HG03095 (cell line): ENCODE results near the gene DYSF.

Source experiments
- ATAC-seq: cut with Tn5 transposase; IDR thresholded peaks from one replicate; pipeline ENCODE4 v1.9.1; 2021; ENCODE audit warnings: moderate library complexity; ENCODE audit not compliant: unreplicated experiment

DYSF gene

DNA sequence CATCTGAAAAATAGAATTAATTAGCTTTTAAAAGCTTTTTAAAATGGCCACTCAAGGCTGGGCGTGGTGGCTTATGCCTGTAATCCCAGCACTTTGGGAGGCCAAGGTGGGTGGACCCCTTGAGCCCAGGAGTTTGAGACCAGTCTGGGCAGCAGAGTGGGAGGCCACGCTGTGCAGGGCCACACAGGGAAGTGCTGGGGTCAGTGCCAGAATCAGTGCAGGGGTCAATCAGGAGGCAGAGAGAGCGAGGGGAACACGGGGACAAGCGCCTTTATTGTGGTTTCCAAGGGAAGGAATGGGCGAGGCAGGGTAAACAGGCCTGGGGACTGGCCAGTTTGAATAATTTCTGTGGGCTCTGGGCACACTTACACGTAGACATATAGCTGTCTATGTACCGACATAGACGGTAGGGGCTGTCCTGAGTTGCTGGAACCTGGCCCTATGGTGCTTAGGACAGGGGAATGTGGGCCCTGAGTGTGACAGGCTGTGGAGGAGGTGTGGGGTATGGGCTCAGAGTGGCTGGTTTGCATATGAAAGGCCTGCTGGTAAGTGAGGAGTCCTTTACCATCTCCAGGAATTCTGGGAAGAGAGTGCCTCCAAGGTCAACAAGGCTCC lies 42.9 kb downstream of the DYSF start:
- ATAC-seq: no peak

DNA sequence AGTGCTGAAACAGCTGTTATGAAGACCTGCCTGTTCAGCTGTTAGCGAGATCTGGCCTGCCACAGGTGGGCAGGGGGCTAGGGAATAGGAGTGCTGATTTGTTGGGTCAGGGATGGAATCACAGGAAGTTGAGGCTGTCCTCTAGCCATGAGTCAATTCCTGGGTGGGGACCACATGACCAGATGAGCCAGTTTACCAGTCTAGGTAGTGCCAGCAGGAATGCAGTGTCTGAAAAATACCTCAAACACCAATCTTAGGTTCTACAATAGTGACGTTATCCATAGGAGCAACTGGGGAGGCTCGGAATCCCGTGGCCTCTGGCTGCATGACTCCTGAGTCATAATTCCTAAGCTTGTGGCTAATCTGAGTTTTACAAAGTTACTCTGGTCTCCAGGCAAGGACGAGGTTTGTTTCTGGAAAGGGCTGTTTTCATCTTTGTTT lies 44.9 kb downstream of the DYSF start:
- no peak for ATAC-seq

DNA sequence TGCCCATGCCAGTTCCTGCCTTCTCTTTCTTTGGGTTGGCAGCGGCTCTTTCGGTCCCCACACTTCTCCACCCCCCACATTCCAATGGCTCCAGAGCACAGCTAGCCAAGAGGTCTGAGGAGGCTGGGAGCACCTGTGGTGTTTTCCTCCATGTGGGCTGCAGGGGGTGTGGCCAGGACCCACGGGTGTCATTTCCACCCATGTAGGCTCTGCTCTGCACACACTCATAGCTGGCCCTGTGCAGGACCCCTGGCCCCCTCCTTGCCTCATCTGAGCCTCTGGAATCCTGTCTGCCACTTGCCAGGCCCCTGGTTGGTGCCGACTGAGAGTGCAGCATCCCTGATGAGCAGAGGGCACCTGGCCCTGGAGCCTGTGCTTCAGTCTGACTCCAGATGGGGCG lies 46.3 kb downstream of the DYSF start:
- ATAC-seq: no peak

DNA sequence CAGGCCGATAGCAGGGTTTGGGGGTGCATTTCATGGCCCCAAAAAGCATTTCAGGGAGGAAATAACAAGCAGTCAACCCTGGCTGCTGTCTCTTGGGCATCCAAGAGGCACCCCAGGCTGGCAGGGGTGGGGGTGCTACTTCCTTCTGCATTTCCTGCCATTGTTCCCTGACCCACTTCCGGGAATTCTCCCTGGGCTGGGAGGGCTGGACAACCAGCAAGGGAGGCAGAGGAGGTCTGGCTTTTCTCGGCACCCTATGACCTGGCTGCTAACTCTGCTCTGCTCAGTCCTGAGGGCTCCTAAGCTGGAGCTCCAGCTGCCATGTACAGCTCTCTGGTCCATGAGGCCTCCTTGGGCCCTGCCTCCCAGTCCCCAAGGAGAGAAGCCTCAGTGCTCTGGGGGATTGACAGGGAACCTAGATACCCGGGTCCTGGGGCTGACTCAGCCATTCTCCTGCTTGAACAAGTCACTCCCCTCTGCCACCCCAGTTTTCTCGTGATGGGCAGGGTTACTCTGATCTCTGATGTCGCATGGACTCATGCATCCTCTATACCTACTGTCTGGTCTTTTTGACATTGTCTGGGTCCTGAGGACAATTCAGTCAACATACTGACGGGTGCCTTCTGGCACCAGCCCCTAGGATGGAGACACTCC lies 47.2 kb downstream of the DYSF start:
- no peak for ATAC-seq

DNA sequence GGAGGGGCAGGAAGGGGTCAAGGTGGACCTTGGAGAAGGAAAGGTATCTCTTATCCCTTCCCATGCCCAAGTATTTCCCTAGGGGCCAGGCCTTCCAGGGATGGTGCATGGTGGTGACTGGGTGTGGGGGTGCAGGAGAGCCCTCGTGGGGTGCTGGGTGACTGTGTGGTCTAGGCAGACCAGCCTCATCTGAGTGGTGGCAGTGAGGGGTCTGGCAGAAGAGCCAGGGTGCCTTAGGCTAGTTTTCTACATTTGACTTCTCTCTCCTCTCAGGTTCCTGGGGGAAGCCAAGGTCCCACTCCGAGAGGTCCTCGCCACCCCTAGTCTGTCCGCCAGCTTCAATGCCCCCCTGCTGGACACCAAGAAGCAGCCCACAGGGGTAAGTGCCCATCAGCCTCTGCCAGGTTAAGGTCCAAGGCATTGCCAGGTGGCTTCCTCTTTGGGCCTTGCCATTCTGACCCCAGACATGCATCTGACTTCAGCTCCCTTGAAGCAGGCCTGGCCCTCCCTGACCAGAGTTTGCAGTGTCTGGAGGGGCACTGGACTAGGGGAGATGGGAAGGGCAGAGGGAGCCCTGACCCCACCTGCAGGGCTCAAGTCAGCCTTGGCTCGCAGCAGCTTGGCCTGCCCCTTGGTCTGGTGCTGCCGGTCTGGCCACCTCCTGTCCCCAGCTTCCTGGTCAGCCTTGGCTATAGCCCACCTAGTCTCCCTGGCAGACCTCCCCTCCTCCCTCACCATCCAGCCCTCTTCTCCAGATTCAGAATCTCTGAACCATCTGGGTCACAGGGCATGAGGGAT lies 49.8 kb downstream of the DYSF start:
- no peak for ATAC-seq

DNA sequence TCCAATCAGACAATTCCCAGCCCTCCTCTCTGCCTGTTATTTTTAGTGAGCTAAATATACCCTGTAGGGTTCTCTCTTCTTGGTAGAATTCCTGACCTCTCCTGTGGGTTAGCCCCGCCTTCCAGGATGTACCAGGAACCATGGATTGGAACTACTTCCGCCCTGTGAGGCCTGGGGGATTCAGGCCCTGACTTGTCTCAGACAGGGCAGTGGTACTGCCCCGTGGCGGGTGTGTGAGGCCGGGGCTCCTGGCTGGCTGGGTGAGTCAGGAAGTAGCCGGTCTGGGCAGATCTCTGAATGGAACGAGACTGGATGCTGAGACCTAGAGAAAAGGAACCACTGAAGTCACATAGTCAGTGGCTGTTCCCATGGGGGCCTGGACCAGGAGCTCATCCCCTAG lies 50.5 kb downstream of the DYSF start:
- ATAC-seq: no peak

DNA sequence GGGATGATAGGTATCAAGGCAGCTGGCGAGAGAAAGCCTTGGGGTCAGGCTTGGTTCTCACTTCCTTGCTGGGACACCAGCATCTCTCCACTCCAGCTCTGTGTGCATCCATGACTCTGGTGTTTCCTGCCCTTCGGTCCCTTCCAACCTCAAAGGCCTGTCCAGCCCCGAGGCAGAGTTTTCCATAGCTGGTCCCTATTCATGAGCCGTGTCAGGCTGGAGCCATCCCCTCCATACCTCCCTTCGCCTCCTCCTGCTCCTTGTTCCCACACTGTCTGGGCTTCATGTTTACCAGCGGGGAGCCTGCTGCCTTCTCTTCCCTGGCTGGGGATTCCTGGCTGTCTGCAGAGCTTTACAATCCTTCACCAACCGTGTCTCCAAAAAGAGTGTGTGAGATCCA lies 51.2 kb downstream of the DYSF start:
- no peak for ATAC-seq

DNA sequence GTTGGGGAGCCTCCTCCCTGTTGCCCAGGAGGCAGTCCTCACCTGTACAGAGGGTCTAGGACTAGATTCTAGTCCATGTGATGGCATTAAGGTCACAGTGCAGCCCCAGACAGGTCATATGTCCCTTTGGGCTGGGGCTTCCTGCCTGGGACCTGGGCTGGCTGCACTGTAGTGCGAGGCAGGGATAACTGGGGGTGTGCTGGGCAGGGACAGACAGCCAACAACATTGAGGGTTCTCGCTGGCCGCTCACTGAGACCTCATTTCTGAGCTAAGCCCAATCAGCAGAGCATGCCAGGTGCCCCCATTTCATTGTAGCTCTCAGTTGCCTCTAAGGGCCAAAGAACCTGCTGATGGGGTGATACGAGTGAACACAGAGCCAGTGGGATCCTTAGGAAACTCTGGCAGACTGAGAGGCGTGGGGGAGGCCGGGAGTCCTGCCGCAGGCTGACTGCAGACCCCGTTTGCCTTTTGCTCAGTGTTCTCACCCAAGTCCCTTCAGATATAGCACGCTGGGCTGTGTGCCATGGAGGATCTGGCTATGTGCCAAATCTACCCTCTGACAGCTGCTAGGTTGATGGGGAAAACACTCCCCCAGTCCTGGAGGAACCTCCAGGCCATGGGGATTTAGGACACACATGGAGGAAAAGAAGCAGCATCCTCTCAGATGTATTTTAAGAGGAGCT lies 51.9 kb downstream of the DYSF start:
- ATAC-seq: no peak

DNA sequence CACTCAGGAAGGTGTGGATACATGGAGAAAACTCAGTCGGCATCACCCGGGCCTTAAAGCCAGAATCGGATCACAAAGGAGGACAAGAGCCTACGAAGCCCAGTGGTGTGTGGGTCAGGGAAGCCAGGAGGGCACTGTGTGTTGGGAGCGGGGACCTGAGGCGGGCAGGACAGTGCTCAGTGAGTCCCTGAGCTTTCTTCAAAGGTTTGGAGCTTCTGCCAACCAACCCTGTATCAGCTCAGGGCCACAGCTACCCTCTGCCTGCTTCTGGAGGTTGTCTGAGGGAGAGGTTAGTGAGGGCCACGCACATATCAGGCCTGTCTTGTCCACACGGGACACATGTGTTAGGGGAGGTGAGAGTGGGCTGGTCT lies 52.4 kb downstream of the DYSF start:
- ATAC-seq: no peak

DNA sequence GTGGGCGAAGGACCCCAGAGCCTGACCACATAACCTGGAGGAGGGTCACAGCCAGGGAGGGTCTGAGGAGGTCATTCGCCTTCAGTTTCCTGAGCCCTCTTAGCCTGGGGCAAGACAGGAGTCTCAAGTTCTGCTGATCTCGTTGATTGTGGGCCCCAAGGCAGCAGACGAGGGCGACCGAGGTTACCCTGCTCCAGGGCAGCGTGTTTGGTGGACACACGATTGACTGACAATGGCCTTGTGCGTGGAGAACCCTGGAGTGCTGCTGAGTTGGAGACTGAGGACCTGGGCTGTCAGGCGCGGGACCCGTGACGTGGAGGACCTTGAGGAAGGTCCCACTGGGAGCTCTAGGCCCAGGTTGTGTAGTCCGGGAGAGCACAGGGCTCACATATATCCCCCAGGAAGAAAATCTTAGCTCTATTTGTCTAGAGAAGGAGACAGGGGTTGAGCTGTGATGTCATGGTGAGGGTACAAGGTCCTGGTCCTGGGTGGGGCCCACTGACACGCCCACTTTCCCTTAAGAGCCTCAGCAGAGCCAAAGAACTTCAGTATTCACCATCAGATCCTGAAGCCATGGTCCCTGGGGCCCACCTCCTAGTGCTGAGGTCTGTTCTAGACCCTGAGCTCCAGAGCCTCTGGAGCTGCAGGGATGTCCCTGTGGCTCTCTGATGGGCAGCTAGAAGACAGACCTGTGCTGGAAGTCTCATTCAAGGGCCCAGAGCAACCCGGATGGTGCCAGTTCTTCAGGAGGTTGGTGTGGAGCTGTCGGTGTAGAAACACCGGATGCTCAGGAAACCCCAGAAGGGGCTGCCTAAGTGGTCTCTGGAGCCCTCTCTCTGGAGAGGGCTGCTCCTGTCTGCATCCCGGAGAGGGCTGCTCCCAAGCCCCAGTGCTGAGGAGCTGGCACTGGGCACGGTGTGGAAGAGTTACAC lies 53.1 kb downstream of the DYSF start:
- no peak for ATAC-seq

DNA sequence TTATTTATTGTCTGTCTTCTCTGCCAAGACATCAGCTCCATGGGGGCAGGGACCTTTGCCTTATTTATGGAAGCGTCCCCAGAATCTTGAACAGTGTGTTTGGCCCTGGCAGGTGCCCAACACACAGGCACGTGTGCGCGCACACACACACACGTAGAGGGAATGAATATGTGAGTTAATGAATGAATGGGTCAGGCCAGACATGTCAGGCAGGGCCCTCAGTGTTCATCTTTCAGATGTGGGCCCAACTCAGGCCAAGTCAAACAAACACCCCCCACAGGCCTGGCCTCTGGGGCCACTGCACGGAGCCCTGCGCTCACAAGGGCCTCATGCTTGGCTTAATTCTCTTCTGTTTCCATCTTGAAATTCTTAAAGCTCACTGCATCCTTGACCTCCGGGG lies 54.1 kb downstream of the DYSF start:
- ATAC-seq: no peak

DNA sequence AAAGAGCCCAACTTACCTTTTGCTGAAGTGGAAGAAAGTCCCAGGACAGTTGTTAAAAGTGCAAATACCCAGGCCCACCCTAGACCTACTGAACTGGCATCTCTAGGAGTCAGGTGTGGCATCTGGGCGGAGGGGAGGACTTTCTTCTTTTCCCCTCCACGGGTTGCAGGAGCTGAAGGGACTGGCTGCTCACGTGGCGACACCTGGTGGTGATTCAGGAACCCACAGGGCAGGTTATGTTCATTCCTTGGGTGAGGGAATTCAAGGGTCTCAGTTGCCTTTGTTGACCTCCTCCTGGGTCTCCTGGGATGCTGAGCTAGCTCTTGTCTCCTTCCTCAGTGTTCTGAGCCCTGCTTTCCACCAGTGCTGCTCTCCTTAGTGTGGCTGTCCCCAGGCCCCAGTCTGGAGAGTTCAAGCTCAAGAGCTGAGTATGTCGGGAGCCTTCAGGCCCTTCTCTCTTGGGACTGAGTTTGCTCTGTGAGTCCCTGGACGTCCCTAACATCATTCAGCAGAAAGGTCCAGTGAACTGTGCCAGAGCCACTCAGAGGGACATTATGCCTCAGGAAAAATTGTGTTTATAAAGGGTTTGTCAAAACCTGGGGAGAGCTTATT lies 56.9 kb downstream of the DYSF start:
- ATAC-seq: no peak

DNA sequence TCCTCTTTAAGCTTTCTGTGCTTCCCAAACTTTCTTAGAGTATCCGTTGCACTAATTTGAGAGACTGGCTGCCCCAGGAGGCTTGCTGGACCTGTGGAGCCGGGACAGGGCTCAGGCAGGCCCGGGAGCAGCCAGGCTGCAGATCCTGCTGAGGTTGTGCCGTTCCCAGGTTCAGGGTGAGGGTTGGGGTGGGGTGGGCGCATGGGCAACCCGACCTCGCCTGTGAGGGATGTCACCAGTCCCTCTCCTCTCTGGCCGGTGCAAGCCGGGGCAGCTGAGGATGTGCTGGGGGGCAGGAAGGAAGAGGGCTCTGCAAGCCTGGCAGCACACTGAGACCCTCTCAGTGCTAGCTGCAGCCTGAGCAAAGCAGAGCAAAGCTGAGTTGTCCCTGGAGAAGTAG lies 57.6 kb downstream of the DYSF start:
- ATAC-seq: no peak

DNA sequence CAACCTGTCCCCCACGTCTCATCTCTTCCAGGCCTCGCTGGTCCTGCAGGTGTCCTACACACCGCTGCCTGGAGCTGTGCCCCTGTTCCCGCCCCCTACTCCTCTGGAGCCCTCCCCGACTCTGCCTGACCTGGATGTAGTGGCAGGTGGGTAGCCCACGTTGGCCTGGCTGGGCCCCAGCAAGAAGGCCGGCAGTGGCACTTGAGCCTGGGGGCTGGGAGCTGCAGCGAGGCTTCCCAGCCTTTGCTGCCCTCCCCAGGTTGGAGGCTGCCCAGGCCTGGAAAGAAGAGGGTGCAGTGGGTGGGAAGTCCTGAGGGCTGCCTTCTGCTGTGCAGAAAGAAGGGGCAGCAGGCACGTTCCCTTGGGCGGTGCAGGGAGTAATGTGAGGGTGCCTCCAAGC lies 58.4 kb downstream of the DYSF start:
- no peak for ATAC-seq

DNA sequence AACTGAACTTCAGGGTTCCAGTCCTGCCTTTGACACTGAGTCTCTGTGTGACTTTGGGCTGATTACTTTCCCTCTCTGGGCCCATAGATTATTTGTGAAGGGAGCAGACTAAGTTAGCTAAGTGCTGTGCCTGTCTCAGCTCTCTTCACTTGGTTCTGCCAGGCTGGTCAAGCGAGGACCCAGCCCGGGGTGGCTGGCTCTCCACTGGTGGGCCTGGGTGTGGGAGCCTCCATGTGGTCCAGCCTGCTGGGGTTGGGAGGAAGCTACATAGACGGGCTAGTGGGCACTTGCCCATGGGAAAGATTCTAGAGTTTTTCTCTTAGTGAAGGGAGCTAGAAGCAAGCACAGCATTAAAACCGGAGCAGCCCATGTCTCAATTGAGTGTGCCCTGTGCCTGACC lies 59.0 kb downstream of the DYSF start:
- no peak for ATAC-seq

DNA sequence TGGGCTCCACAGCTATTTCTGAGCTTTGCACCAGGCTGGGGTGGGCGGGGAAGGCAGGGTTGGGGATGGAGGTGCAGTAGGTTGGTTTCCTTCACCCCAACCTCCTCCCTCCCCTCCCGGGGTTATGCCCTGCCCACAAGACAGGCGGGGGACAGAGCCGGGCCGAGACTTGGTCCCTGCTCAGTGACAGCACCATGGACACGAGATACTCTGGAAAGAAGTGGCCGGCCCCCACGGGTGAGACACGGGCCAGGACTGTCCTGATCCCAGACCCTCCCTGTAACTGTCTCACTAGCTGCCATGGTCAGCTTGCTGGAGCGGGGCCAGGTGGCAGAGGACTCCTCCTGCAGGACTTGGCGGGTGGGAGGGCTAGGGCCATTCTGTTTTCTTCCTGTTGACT lies 59.7 kb downstream of the DYSF start:
- no peak for ATAC-seq

DNA sequence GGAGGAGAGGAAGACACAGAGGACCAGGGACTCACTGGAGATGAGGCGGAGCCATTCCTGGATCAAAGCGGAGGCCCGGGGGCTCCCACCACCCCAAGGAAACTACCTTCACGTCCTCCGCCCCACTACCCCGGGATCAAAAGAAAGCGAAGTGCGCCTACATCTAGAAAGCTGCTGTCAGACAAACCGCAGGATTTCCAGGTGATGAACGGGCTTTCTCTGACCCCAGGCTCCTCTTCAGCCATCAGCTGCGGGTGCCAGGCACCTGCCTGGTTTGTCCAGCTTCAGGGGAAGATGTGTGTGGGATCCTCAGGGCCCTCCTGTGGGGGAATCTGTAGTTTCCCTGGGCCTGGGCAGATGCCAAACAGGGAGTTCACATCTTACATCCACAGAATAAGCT lies 60.4 kb downstream of the DYSF start:
- no peak for ATAC-seq

DNA sequence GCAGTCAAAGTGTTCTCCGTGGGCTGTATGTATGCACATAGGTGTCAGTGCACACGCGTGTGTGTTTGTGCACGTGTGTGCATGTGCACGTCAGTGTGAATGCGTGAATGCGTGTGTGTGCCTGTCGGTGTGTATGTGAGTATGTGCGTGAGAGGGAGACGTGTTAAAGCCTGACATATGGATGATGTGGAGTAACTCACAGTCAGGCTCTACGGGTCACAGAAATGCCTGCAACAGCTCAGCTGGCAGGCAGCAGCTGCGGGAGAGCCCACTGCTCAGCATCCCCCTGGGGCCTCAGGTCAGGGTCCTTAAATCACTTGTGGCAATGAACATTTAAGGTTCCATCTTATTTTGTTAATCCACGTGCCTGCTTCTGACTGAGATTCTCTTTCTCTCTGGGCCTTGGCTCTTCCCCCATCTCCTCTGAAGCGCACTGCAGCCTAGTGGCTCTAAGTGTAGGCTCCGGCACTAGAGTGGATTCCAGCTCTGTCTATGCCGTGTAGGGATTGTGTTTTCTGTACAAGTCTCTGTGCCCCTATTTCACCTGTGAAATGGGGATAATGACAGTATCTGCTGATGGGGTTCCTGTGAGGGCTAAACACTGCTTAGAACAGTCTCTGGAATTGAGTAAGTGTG lies 63.0 kb downstream of the DYSF start:
- no peak for ATAC-seq

DNA sequence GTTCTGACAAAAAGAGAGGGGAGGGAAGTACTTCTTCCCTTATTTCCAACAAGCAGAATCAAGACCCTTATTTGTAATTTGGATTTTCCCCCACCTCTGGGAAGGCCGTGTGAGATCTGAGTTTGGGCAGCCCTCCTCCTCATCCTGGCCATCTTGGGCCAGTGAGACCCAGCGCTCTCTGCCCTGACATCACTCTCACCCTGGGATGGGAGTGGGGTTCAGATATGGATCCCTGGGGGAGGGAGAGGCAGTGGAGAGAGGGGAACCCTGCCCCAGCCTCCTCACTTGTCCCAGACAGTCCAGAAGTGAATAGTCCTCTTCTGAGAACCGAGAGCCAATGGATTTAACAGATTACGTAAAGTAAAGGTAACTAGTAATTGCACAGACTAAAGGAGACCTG lies 64.5 kb downstream of the DYSF start:
- no peak for ATAC-seq

DNA sequence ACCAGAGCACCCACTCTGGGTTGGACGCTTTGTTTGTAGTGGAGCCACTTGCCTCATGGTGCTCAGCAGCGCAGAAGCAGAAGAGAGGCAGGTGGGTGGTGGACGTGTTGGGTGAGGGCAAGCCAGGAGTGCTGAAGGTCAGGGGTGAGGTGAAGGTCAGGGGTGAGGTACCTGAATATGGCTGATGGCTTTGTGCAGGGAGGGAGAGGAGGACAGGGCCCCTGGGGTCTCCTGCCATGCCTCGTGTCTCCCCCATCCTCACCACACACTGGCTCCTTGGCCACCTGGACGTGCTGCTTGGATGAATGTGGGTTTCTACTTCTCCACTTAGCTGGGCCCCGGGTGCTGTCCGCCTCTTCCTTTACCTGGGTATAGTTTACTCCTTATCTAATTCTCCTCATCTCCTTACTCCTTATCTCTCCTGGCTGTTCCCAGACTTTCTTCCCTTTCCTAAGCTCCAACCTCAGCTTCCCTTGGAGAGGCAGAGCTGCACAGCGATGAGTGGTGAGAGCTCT lies 68.1 kb downstream of the DYSF start:
- ATAC-seq: no peak
